Thoracic aorta (tissue), 2 donors: ENCODE measurements around the gene MRPL55. TPM values are rescaled to one million over a fixed set of nuclear protein-coding genes. Genes with fewer than 3 reads are reported as not detected.

Source experiments
- ATAC-seq: fragments of 150-250 bp; one replicate; pipeline ENCODE4 v1.8.0; 2017; ENCODE audit warnings: low read depth; ENCODE audit not compliant: insufficient number of reproducible peaks, low FRiP score
- DNase-seq: peaks from one replicate; pipeline ENCODE4 v3.0.0-alpha.2; 2020; ENCODE audit warnings: low spot score
- H3K27ac ChIP-seq, 2 donors: fragments of 200-600 bp; sonication (generic); 1 replicate in 1 of 2; 2 replicates in 1 of 2; pipeline ENCODE4 v1.5.1; 2016; ENCODE audit warnings: mild to moderate bottlenecking in 2 of 2, moderate library complexity in 2 of 2
- H3K27me3 ChIP-seq: fragments of 200-600 bp; sonication (generic); replicated peaks from 2 replicates; pipeline ENCODE4 v1.6.0; 2016; ENCODE audit warnings: mild to moderate bottlenecking; ENCODE audit not compliant: insufficient read depth
- H3K36me3 ChIP-seq: fragments of 200-600 bp; sonication (generic); one replicate; pipeline ENCODE4 v1.5.1; 2016
- H3K4me1 ChIP-seq, 2 donors: fragments of 200-600 bp; sonication (generic); 1 replicate in 1 of 2; 2 replicates in 1 of 2; pipeline versions ENCODE4 v1.5.1 to v1.6.0; 2016; ENCODE audit warnings: low read depth in 2 of 2, mild to moderate bottlenecking in 1 of 2; ENCODE audit not compliant: control insufficient read depth in 1 of 2
- H3K4me3 ChIP-seq: fragments of 200-600 bp; sonication (generic); 2 replicates; pipeline ENCODE4 v1.5.1; 2016; ENCODE audit warnings: mild to moderate bottlenecking
- H3K9me3 ChIP-seq: fragments of 200-600 bp; sonication (generic); 2 replicates; pipeline ENCODE4 v1.5.1; 2016
- CTCF ChIP-seq: fragments of 200-600 bp; sonication (generic); IDR thresholded peaks from one replicate; pipeline ENCODE4 v1.5.1; 2019; ENCODE audit warnings: antibody characterized with exemption
- total RNA-seq, 2 donors: library from RNA; depleted of rRNA; stranded (reverse); fragments of >200 nt; gene quantifications; one replicate each; pipeline versions ENCODE4 v1.1.0 to v1.2.3, GENCODE V29; 2016

Gene MRPL55
- total RNA-seq, 2 donors from 2014 or later, result 32.4 to 79.3 TPM

DNA sequence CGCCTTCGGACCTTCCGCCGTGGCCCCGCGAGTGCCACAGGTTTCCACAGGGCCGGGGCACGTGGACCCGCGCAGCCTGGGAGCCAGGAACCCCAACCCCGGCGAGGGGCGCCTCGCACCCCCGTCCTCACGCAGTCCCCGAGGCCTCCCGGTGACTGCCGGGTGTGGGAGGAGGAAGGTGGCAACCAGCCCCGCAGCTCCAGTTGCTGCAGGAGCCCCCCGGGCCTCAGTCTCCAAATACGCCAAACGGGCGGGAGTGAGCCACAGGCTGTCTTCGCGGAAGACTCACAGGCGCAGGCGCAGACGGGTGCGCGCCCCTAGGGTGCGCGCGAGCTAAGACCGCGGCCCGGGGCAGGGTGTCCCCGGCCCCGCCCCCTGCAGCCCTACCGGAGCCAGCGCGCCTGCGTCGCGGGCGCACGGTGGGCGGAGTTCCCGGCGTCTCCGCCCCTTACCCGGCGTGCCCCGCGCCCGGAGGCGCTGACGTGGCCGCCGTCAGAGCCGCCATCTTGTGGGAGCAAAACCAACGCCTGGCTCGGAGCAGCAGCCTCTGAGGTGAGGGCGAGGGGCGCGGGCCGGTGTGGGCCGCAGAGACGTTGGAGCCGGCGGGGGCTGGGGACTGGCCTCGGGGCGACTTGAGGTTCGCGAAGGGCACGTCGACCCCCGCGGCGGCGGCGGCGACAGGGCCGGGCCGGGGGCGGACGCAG lies 26.7 kb downstream of the MRPL55 start, which contains the start of gene ARF1:
Gene ARF1 (plus strand): TSS at position 495 of the 704 bp plus-strand sequence. CDS start 14,407 bp downstream, outside the sequence.
- H3K36me3 ChIP-seq, result no peaks in the 10 kb centered on the region
- H3K27ac ChIP-seq, result peak within 1 kb of the TSS; percentile 97 to 99
- DNase-seq (peak; percentile 58), ATAC-seq (peak; percentile 83)
- peaks cover 36 to 49% of the 10 kb centered on the region in 2 donors for H3K4me1 ChIP-seq
- no peaks in the 10 kb centered on the region for H3K27me3 ChIP-seq
- peak; percentile 27 for TF ChIP-seq CTCF
- H3K9me3 ChIP-seq, result no peaks in the 10 kb centered on the region
- peak within 1 kb of the TSS; percentile 99 for H3K4me3 ChIP-seq

DNA sequence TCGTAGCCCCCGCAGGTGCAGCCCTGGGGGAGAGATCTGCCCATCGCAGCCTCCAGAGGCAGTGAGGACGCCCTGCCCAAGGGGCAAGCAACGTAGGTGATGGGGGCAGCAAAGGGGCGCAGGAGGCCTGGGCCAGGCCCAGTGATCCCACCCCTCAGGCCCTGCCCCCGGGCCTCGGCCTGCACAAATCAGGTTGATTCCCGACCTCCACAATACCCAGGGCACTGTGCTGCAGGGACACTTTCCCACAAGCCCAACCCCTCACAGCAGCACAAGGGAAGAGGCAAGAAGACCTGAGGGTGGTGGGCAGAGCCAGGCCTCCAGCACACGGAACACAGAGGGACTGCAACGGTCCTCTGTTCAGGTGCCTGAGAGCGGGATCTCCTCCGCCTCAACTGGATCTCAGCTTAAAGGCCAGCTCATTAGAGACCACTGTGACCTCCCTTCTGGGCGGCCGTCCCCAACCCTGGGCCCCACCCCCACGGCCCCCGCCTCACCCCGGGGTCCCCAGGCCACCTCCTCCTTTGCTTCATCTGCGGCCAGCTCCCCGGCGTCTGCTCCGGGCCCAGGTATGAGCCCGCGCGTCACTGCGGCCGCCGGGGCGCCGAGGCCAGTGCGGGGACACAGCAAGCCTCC lies 27.4 kb downstream of the MRPL55 start:
- Histone ChIP-seq H3K27ac (peak overlapping the region in 1 of 2 donors; percentile 99), H3K4me3 (peak overlapping the region; percentile 99), H3K27me3 (no peaks in the 10 kb centered on the region), H3K9me3 (no peaks in the 10 kb centered on the region), H3K36me3 (no peaks in the 10 kb centered on the region), H3K4me1 (peaks cover 29 to 42% of the 10 kb centered on the region in 2 donors)
- TF ChIP-seq CTCF, result no peak
- DNase-seq (no peak), ATAC-seq (no peak)

GRCh38 chr1:228081144-228081543 lies 28.0 kb downstream of the MRPL55 start:
- DNase-seq, result no peak
- Histone ChIP-seq H3K27ac (no peak overlapping the region), H3K4me1 (peaks cover 24 to 37% of the 10 kb centered on the region in 2 donors), H3K36me3 (no peaks in the 10 kb centered on the region), H3K4me3 (peak overlapping the region; percentile 99), H3K9me3 (no peaks in the 10 kb centered on the region), H3K27me3 (no peaks in the 10 kb centered on the region)
- ATAC-seq, result no peak
- no peak for TF ChIP-seq CTCF

DNA sequence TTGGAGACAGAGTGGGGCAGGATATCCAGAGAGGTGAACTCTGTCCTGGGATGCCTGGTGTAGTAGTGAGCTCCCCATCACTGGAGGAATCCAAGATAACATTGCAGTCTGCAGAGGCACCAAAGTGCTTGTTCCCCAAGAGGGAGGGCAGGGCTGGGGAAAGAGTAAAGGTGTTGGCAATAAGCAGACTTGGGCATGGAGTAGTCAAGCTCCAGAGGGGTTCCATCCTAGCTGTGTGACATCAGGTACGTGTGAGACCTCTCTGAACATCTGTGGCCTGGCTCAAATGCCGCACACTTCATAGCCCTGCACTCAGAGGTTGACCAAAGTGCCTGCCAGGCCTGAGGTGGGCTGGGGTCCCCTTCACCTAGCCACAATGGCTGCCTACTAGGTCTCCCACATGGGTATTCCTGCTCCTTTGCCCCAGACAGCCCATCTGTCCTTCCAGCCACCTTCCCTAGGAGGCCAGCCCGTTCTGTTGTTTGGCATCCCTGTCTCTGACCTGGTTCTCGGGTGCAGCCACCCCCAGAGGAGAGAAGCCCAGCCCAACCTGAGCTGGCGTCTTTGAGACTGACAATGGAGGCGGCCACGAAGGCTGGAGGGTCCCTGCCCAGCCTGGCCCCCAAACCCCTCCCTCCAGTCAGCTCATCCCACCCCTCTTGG lies 29.4 kb downstream of the MRPL55 start:
- Histone ChIP-seq H3K9me3 (no peaks in the 10 kb centered on the region), H3K27me3 (no peaks in the 10 kb centered on the region), H3K27ac (no peak overlapping the region), H3K4me1 (peaks cover 10 to 23% of the 10 kb centered on the region in 2 donors), H3K36me3 (no peaks in the 10 kb centered on the region), H3K4me3 (no peak overlapping the region)
- ATAC-seq, result no peak
- TF ChIP-seq CTCF, result no peak
- DNase-seq, result no peak

GRCh38 chr1:228079013-228079412 lies 30.1 kb downstream of the MRPL55 start:
- no peak for ATAC-seq
- H3K4me1 ChIP-seq, result peaks cover 6 to 16% of the 10 kb centered on the region in 2 donors

More at GRCh38 chr1:228079013-228079412, 30.1 kb downstream of the MRPL55 start:
- no peak overlapping the region for H3K4me3 ChIP-seq
- no peaks in the 10 kb centered on the region for H3K27me3 ChIP-seq
- no peak for TF ChIP-seq CTCF
- no peaks in the 10 kb centered on the region for H3K9me3 ChIP-seq
- no peak overlapping the region for H3K27ac ChIP-seq
- H3K36me3 ChIP-seq, result no peaks in the 10 kb centered on the region
- no peak for DNase-seq
